HCT116 (cell line): Measurements from ENCODE around the gene PLA1A.

Experiments
- POLR2A ChIP-seq: IDR thresholded peaks from 2 replicates; pipeline ENCODE4 v1.7.0; 2011; ENCODE audit warnings: borderline replicate concordance; ENCODE audit not compliant: insufficient read depth, insufficient read length; ENCODE audit errors: extremely low read depth
- YY1 ChIP-seq: IDR thresholded peaks from 2 replicates; pipeline ENCODE4 v1.6.1; 2011; ENCODE audit warnings: low read length, low read depth, moderate library complexity, mild to moderate bottlenecking; ENCODE audit not compliant: insufficient replicate concordance; ENCODE audit errors: extremely low read depth
- ZNF274 ChIP-seq: fragments of 200-500 bp; sonication (Bioruptor generic); IDR thresholded peaks from 2 replicates; pipeline ENCODE4 v1.6.1; 2014; ENCODE audit warnings: mild to moderate bottlenecking, low read depth, low read length, inconsistent platforms

- TF ChIP-seq YY1, result no peak
- TF ChIP-seq POLR2A, result no peak
- TF ChIP-seq ZNF274, result no peak
Measured at GRCh38 chr3:119647171-119647570, 49.5 kb downstream of the PLA1A start.
